Lower lobe of right lung (tissue), 2 donors: ENCODE results near the gene FOXN3. TPM values are rescaled to one million over a fixed set of nuclear protein-coding genes. Genes with fewer than 3 reads are reported as not detected.
"Not testable (repeated sequence)": the region's sequence is repeated elsewhere in the genome, so short reads cannot be mapped to it uniquely, and the experiment has no call there.

Experiments
- ATAC-seq, 2 donors: fragments of 200-7000 bp; cut with Tn5 transposase; one replicate each; pipeline ENCODE4 v1.9.1; 2020 to 2022; ENCODE audit warnings: mild to moderate bottlenecking in 2 of 2, moderate library complexity in 2 of 2
- DNase-seq: peaks from one replicate; pipeline ENCODE4 v3.0.0-alpha.2; 2020
- H3K27ac ChIP-seq: fragments of 200-600 bp; one replicate; pipeline ENCODE4 v1.8.0; 2022
- H3K27me3 ChIP-seq: fragments of 200-600 bp; one replicate; pipeline ENCODE4 v1.8.0; 2022; ENCODE audit warnings: low read depth
- H3K36me3 ChIP-seq: fragments of 200-600 bp; one replicate; pipeline ENCODE4 v1.8.0; 2022; ENCODE audit warnings: mild to moderate bottlenecking
- H3K4me1 ChIP-seq: fragments of 200-600 bp; one replicate; pipeline ENCODE4 v1.8.0; 2022
- H3K4me3 ChIP-seq: fragments of 200-600 bp; one replicate; pipeline ENCODE4 v1.8.0; 2022; ENCODE audit warnings: mild to moderate bottlenecking
- H3K9me3 ChIP-seq: fragments of 200-600 bp; one replicate; pipeline ENCODE4 v1.8.0; 2022
- intact Hi-C: fragments of 100-400 bp; cut with DNase I; formaldehyde crosslinking; loops from one replicate; pipeline ENCODE4 v1.11.0; 2022
- total RNA-seq: library from RNA; stranded (reverse); fragmentation: NEBNext Ultra II Directional; extraction: Animal tissue kit (Norgen Biotek cat#: 25700); gene quantifications from one replicate; pipeline ENCODE4 v1.2.1, GENCODE V29; 2021
- TF ChIP-seq, protein P1 (sequence below): fragments of 200-600 bp; IDR thresholded peaks from one replicate; pipeline ENCODE4 v1.8.0; 2022; ENCODE audit warnings: antibody characterized with exemption, mild to moderate bottlenecking
- donor health status: DM: no; HTN: yes; CAD: no; lungs with severe emphysema.

FOXN3 gene
- total RNA-seq, 1 donor from 2014 or later: 116 TPM

DNA sequence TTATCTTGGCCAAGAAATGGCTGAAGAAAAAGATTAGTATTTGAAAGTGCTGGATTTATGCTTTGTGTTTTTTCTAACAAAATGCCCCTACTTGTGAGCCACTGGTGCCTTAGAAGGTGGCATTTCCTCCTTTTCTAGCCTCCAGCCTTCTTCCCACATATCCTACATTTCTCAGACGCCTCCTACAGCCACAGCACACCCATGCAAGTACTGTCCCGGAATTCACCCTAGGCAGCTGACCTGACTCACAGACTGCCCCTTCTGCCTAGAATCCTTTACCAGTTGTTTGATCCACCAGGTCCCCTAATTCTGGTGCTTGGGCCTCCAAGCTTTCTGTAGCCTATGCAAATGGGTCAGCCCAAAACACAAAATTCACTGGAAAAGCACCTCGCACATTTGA, 166.0 kb downstream of the FOXN3 start:
- no peak overlapping the region for H3K4me3 ChIP-seq
- ATAC-seq (no peak), DNase-seq (no peak)
- TF ChIP-seq, protein P1, sequence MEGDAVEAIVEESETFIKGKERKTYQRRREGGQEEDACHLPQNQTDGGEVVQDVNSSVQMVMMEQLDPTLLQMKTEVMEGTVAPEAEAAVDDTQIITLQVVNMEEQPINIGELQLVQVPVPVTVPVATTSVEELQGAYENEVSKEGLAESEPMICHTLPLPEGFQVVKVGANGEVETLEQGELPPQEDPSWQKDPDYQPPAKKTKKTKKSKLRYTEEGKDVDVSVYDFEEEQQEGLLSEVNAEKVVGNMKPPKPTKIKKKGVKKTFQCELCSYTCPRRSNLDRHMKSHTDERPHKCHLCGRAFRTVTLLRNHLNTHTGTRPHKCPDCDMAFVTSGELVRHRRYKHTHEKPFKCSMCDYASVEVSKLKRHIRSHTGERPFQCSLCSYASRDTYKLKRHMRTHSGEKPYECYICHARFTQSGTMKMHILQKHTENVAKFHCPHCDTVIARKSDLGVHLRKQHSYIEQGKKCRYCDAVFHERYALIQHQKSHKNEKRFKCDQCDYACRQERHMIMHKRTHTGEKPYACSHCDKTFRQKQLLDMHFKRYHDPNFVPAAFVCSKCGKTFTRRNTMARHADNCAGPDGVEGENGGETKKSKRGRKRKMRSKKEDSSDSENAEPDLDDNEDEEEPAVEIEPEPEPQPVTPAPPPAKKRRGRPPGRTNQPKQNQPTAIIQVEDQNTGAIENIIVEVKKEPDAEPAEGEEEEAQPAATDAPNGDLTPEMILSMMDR: no peak
- no peaks in the 10 kb centered on the region for H3K36me3 ChIP-seq
- no peaks in the 10 kb centered on the region for H3K9me3 ChIP-seq
- no peak overlapping the region for H3K27ac ChIP-seq
- no peaks in the 10 kb centered on the region for H3K27me3 ChIP-seq
- H3K4me1 ChIP-seq: peaks cover 15% of the 10 kb centered on the region
- intact Hi-C loops: no loop called here

DNA sequence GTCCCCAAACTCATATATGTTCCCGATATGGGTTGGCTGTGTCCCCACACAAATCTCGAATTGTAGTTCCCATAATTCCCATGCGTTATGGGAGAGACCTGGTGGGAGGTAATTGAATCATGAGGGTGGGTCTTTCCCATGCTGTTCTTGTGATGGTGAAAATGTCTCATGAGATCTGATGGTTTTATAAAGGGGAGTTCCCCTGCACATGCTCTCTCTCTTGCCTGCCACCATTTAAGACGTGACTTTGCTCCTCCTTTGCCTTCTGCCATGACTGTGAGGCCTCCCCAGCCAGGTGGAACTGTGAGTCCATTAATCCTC, 166.4 kb downstream of the FOXN3 start:
- H3K36me3 ChIP-seq, H3K4me3 ChIP-seq, H3K27ac ChIP-seq, H3K27me3 ChIP-seq, intact Hi-C loops, H3K9me3 ChIP-seq, ATAC-seq, DNase-seq: not testable (repeated sequence)
- peaks cover 15% of the 10 kb centered on the region for H3K4me1 ChIP-seq

DNA sequence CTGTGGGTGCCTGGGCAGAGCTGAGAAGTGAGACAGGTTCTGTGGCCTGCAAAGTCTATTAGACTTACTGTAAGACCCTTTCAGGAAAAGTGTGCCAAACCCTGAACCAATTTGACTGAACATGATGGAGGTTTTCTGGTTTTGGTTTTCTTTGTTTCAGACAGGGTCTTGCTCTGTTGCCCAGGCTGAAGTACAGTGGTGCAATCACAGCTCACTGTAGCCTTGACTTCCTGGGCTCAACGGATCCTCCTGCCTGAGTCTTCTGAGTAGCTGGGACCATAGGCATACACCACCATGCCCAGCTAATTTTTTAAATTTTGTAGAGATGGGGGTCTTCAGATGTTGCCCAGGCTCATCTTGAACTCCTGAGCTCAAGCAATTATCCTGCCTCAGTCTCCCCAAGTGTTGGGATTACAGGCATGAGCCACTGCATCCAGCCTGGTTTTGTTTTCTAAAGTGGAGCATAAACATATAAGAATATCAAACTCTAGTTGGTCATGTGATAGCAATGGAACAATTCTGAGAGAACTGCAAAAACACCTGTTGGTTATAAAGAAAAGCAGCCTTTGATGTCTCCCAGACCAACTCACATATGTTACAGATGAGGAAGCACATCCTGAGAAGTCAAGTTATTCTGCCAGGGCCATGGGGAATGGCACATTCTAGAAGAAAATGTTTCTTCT, 166.9 kb downstream of the FOXN3 start:
- no peaks in the 10 kb centered on the region for H3K36me3 ChIP-seq
- DNase-seq: no peak
- ATAC-seq: no peak
- H3K27ac ChIP-seq: no peak overlapping the region
- TF ChIP-seq, protein P1: no peak
- intact Hi-C loops: no loop called here
- H3K4me1 ChIP-seq: peaks cover 15% of the 10 kb centered on the region
- H3K27me3 ChIP-seq: no peaks in the 10 kb centered on the region
- no peak overlapping the region for H3K4me3 ChIP-seq
- no peaks in the 10 kb centered on the region for H3K9me3 ChIP-seq

DNA sequence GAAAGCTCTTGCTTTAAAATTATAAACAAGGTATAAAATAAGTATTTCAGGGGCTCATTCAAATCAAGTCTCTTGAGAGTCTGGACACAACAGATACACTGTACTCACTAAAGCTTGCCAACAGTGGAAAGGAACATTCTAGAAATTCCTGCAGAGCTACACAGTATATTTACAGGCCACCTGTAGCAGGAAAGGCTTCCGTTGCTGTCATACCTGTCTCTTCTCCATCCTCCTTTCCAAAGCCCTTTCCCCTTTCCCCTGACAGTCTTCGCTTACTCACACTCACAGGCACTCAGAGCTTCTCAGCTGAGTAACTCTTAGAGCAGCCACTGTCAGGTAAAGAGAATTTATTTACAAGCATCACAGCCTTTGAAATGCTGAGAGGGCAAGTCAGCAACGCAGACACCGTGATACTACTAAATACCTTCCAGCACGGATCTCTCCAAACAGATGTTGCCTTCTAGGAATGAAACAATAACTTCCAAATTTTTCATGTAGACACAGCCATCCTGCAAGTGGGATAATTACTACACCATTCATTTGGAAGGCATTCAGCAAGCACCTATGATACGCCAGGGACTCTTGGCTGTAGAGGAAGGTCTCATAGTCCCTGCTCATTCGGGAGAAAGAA, 167.9 kb downstream of the FOXN3 start:
- Histone ChIP-seq H3K27ac (no peak overlapping the region), H3K4me3 (no peak overlapping the region), H3K4me1 (peaks cover 15% of the 10 kb centered on the region), H3K9me3 (no peaks in the 10 kb centered on the region), H3K36me3 (no peaks in the 10 kb centered on the region), H3K27me3 (no peaks in the 10 kb centered on the region)
- TF ChIP-seq, protein P1: no peak
- DNase-seq (no peak), ATAC-seq (peak; percentile 82 to 88)
- intact Hi-C loops: no loop called here

DNA sequence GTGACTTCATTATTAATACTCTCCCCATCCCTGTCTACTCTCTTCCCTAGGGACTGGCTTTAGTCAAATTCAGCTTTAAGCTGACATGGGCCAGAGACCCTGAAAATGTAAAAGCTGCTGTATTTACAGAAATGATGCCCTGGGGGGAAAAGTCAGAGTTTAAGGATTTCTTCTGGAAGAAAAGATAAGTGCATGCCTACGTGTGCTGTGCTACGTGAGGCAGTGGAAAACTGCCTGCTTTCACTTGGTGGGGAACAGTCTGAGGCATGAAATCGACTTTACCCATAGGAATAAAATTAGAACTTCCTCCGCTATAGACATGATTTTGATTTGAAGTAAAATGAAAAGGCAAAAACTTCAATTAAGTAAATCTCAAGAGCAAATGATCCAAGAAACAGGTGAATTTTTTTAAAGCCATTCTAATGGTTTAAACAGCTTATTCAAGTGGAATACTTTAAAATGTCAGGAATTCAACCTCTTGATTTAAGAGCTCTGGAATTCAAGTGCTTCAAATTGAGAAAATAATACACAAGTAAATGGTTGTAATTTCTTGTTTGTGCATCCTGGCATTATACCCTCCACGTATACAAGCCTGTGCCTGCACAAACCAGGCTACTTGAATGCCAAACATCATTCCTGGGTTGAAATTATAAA, 168.5 kb downstream of the FOXN3 start:
- Histone ChIP-seq H3K9me3 (no peaks in the 10 kb centered on the region), H3K36me3 (no peaks in the 10 kb centered on the region), H3K27ac (no peak overlapping the region), H3K4me1 (peaks cover 15% of the 10 kb centered on the region), H3K27me3 (no peaks in the 10 kb centered on the region), H3K4me3 (no peak overlapping the region)
- intact Hi-C loops: no loop called here
- TF ChIP-seq, protein P1: no peak
- no peak for DNase-seq
- peak; percentile 47 to 75 for ATAC-seq
